SK-N-SH treated with all-trans-retinoic acid at 6 μM for 48 hours (cell line): ENCODE data around the gene NFIX.

Experiments
- ATAC-seq: fragments of 200-7000 bp; cut with Tn5 transposase; 3 replicates; pipeline ENCODE4 v1.9.1; 2020; ENCODE audit warnings: mild to moderate bottlenecking, moderate library complexity
- ARNTL ChIP-seq: fragments of 450-650 bp; formaldehyde crosslinking; IDR thresholded peaks from 2 replicates; pipeline ENCODE4 v1.5.0; 2020; ENCODE audit warnings: low read depth, mild to moderate bottlenecking, moderate library complexity, borderline replicate concordance
- BACH2 ChIP-seq: fragments of 250-450 bp; sonication (Bioruptor Pico); IDR thresholded peaks from 2 replicates; pipeline ENCODE4 v1.9.0; 2021; ENCODE audit warnings: mild to moderate bottlenecking, borderline replicate concordance
- CSDC2 ChIP-seq: fragments of 250-450 bp; sonication (Bioruptor Pico); IDR thresholded peaks from 2 replicates; pipeline ENCODE4 v1.5.0; 2020; ENCODE audit warnings: mild to moderate bottlenecking, moderate library complexity
- CSRNP3 ChIP-seq: fragments of 250-450 bp; sonication (Bioruptor Pico); IDR thresholded peaks from 2 replicates; pipeline ENCODE4 v1.5.1; 2021; ENCODE audit warnings: mild to moderate bottlenecking, moderate library complexity
- ESRRG ChIP-seq: fragments of 250-450 bp; sonication (Bioruptor Pico); IDR thresholded peaks from 2 replicates; pipeline ENCODE4 v1.6.1; 2021; ENCODE audit warnings: mild to moderate bottlenecking
- OSR1 ChIP-seq: fragments of 250-450 bp; sonication (Bioruptor Pico); IDR thresholded peaks from 2 replicates; pipeline ENCODE4 v1.8.0; 2022; ENCODE audit warnings: moderate library complexity, mild to moderate bottlenecking, inconsistent platforms
- PATZ1 ChIP-seq: fragments of 250-450 bp; sonication (Bioruptor Pico); IDR thresholded peaks from 2 replicates; pipeline ENCODE4 v1.8.0; 2020; ENCODE audit warnings: mild to moderate bottlenecking, moderate library complexity, borderline replicate concordance
- POU6F1 ChIP-seq: fragments of 250-450 bp; sonication (Bioruptor Pico); IDR thresholded peaks from 2 replicates; pipeline ENCODE4 v1.8.0; 2021; ENCODE audit warnings: low read depth, mild to moderate bottlenecking, moderate library complexity, borderline replicate concordance
- RARB ChIP-seq: fragments of 250-450 bp; sonication (Bioruptor Pico); IDR thresholded peaks from 2 replicates; pipeline ENCODE4 v1.8.0; 2021; ENCODE audit warnings: mild to moderate bottlenecking, moderate library complexity
- SNAI2 ChIP-seq: fragments of 250-450 bp; sonication (Bioruptor Pico); IDR thresholded peaks from 2 replicates; pipeline ENCODE4 v1.5.0; 2020; ENCODE audit warnings: mild to moderate bottlenecking, moderate library complexity
- TCF4 ChIP-seq: fragments of 250-450 bp; sonication (Bioruptor Pico); IDR thresholded peaks from 2 replicates; pipeline ENCODE4 v1.8.0; 2021; ENCODE audit warnings: mild to moderate bottlenecking, moderate library complexity, borderline replicate concordance
- TOX ChIP-seq: fragments of 250-450 bp; sonication (Bioruptor Pico); IDR thresholded peaks from 2 replicates; pipeline ENCODE4 v1.8.0; 2021; ENCODE audit warnings: mild to moderate bottlenecking, moderate library complexity, borderline replicate concordance
- ZC3H10 ChIP-seq: fragments of 250-450 bp; sonication (Bioruptor Pico); IDR thresholded peaks from 2 replicates; pipeline ENCODE4 v1.5.1; 2021; ENCODE audit warnings: mild to moderate bottlenecking, moderate library complexity
- ZFP3 ChIP-seq: fragments of 250-450 bp; sonication (Bioruptor Pico); IDR thresholded peaks from 2 replicates; pipeline ENCODE4 v1.5.0; 2020; ENCODE audit warnings: mild to moderate bottlenecking, moderate library complexity
- ZFP30 ChIP-seq: fragments of 450-650 bp; formaldehyde crosslinking; IDR thresholded peaks from 2 replicates; pipeline ENCODE4 v1.5.0; 2022; ENCODE audit warnings: mild to moderate bottlenecking, moderate library complexity
- ZNF565 ChIP-seq: fragments of 450-650 bp; formaldehyde crosslinking; conservative IDR thresholded peaks from 2 replicates; pipeline ENCODE4 v1.5.0; 2020; ENCODE audit warnings: low read depth, mild to moderate bottlenecking, moderate library complexity
- ZNF70 ChIP-seq: fragments of 450-650 bp; formaldehyde crosslinking; IDR thresholded peaks from 2 replicates; pipeline ENCODE4 v1.5.0; 2020; ENCODE audit warnings: mild to moderate bottlenecking, moderate library complexity
- TF ChIP-seq, protein P1 (sequence below): fragments of 250-450 bp; sonication (Bioruptor Pico); IDR thresholded peaks from 2 replicates; pipeline ENCODE4 v1.5.1; 2020; ENCODE audit warnings: low read depth, mild to moderate bottlenecking, moderate library complexity
- TF ChIP-seq, protein P2 (sequence below): fragments of 250-450 bp; sonication (Bioruptor Pico); IDR thresholded peaks from 2 replicates; pipeline ENCODE4 v1.5.0; 2020; ENCODE audit warnings: mild to moderate bottlenecking, moderate library complexity

Gene NFIX

GRCh38 chr19:13001502-13002165, 6.4 kb downstream of the NFIX start:
- no peak for ATAC-seq

DNA sequence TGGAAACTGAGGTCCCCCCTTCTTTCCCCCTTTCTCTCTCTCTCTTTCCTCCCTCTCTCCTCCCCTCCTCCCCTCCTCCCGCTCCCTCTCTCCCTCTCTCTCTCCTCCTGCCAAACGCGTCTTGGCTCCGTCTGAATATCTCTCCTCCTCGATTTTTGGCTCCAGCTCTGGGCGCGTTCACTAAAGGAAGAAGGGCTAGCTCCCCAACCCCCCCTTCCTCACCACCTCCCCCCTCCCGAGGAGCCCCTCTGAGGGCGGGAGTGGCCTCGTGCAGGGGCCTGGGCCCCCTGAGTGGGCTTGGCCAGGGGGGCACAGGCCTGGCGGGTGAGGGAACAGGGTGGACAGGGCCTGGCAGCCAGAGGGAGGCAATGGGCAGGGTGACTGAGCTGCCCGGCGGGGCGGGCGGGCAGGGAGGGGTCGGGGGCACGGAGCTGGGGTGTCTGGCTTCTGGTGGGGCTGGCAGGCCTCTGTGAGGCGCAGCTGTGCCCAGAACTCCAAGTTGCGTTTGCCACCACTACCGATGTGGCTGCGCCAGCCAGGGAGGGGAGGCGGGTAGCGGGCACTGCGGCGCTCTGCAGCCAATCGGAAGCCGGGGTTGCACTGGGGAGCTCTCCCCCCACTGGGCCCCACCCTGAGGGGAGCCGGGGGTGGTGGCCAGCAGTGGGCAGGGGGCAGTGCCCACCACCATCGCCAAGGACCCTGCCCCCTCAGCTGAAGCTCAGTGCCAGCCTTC, 7.1 kb downstream of the NFIX start:
- no peak for ATAC-seq
- TF ChIP-seq ZFP30 (CRISPR knock-in tag), result no peak
- TF ChIP-seq POU6F1 (CRISPR knock-in tag), result no peak
- TF ChIP-seq TOX (CRISPR knock-in tag), result no peak
- no peak for TF ChIP-seq SNAI2

More at GRCh38 chr19:13001502-13002165, 6.4 kb downstream of the NFIX start:
- no peak for TF ChIP-seq ZNF565
- no peak for TF ChIP-seq PATZ1 (CRISPR knock-in tag)
- no peak for TF ChIP-seq ESRRG (CRISPR knock-in tag)
- no peak for TF ChIP-seq TOX (CRISPR knock-in tag)
- no peak for TF ChIP-seq ARNTL (CRISPR knock-in tag)
- no peak for TF ChIP-seq ZFP30 (CRISPR knock-in tag)
- no peak for TF ChIP-seq ZC3H10 (CRISPR knock-in tag)
- no peak for TF ChIP-seq OSR1 (CRISPR knock-in tag)
- no peak for TF ChIP-seq CSRNP3
- no peak for TF ChIP-seq ZNF70 (CRISPR knock-in tag)
- TF ChIP-seq ZFP3, result no peak
- no peak for TF ChIP-seq RARB

- TF ChIP-seq CSDC2 (CRISPR knock-in tag) (no peak), ARNTL (CRISPR knock-in tag) (no peak), ZC3H10 (CRISPR knock-in tag) (no peak), TCF4 (CRISPR knock-in tag) (no peak), POU6F1 (CRISPR knock-in tag) (no peak), ESRRG (CRISPR knock-in tag) (no peak), PATZ1 (CRISPR knock-in tag) (no peak), TOX (CRISPR knock-in tag) (no peak), BACH2 (no peak), SNAI2 (no peak), ZNF565 (no peak), RARB (no peak)
- TF ChIP-seq, protein P1, sequence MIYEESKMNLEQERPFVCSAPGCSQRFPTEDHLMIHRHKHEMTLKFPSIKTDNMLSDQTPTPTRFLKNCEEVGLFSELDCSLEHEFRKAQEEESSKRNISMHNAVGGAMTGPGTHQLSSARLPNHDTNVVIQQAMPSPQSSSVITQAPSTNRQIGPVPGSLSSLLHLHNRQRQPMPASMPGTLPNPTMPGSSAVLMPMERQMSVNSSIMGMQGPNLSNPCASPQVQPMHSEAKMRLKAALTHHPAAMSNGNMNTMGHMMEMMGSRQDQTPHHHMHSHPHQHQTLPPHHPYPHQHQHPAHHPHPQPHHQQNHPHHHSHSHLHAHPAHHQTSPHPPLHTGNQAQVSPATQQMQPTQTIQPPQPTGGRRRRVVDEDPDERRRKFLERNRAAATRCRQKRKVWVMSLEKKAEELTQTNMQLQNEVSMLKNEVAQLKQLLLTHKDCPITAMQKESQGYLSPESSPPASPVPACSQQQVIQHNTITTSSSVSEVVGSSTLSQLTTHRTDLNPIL (CRISPR knock-in tag), result no peak
- TF ChIP-seq, protein P2, sequence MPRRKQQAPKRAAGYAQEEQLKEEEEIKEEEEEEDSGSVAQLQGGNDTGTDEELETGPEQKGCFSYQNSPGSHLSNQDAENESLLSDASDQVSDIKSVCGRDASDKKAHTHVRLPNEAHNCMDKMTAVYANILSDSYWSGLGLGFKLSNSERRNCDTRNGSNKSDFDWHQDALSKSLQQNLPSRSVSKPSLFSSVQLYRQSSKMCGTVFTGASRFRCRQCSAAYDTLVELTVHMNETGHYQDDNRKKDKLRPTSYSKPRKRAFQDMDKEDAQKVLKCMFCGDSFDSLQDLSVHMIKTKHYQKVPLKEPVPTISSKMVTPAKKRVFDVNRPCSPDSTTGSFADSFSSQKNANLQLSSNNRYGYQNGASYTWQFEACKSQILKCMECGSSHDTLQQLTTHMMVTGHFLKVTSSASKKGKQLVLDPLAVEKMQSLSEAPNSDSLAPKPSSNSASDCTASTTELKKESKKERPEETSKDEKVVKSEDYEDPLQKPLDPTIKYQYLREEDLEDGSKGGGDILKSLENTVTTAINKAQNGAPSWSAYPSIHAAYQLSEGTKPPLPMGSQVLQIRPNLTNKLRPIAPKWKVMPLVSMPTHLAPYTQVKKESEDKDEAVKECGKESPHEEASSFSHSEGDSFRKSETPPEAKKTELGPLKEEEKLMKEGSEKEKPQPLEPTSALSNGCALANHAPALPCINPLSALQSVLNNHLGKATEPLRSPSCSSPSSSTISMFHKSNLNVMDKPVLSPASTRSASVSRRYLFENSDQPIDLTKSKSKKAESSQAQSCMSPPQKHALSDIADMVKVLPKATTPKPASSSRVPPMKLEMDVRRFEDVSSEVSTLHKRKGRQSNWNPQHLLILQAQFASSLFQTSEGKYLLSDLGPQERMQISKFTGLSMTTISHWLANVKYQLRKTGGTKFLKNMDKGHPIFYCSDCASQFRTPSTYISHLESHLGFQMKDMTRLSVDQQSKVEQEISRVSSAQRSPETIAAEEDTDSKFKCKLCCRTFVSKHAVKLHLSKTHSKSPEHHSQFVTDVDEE (CRISPR knock-in tag), result no peak
- TF ChIP-seq, all 23 proteins: peak for 0
Observed at GRCh38 chr19:13003081-13003480, 7.8 kb downstream of the NFIX start.

More at GRCh38 chr19:13003081-13003480, 7.8 kb downstream of the NFIX start:
- no peak for ATAC-seq
